Inflammatory macrophage treated with lipopolysaccharide for 4 hours (primary cell): Measurements from ENCODE around the gene PPP1R12C.
"Not testable (repeated sequence)": the region's sequence is repeated elsewhere in the genome, so short reads cannot be mapped to it uniquely, and the experiment has no call there.

ENCODE experiments used
- DNase-seq: peaks from one replicate; pipeline ENCODE4 v3.0.0-alpha.2; 2020

PPP1R12C gene

DNA sequence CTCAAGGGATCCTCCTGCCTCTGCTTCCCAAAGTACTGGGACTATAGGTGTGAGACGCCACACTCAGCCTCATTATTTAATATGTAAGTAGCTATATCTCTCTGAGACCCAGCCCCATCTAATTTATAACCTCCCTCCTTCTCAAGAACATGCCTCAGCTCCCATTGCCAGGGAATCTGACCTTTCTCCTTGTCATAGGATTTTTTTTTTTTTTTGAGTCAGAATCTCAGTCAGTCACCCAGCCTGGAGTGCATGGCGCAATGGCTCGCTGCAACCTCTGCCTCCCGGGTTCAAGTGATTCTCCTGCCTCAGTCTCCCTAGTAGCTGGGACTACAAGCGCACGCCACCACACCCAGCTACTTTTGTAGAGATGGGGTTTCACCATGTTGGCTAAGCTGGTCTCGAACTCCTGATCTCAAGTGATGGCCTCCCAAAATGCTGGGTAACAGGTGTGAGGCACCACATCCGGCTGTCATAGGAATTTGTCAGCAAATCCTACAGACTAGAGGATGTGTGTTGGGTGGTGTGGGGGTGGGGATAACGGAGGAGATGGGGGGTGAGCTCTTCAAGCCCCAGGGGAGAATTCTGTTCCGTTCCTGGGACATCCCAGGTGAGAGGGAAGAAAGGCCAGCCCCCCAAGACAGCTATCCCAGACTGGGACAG, 46.8 kb downstream of the PPP1R12C start:
- no peak for DNase-seq

GRCh38 chr19:55069865-55070197, 47.6 kb downstream of the PPP1R12C start:
- DNase-seq, result no peak

GRCh38 chr19:55068950-55069864, 48.2 kb downstream of the PPP1R12C start:
- DNase-seq, result peak; percentile 47

DNA sequence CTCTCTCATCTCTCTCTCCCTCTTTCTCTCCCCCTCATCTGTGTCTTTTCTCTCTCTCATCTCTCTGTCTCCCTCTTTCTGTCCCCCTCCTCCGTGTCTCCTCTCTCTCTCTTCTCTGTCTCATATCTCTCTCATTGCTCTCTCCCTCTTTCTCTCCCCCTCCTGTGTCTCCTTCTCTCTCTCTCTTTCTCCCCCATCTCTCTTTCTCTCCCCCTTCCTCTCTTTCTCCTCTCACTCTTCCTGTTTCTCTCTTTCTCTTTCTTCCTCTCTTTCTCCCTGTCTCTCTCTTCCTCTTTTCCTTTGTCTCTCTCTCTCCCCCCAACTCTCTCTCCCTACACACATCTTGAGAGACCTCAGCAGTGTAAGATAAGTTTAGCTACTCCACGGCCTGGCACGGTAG, 49.6 kb downstream of the PPP1R12C start:
- no peak for DNase-seq

DNA sequence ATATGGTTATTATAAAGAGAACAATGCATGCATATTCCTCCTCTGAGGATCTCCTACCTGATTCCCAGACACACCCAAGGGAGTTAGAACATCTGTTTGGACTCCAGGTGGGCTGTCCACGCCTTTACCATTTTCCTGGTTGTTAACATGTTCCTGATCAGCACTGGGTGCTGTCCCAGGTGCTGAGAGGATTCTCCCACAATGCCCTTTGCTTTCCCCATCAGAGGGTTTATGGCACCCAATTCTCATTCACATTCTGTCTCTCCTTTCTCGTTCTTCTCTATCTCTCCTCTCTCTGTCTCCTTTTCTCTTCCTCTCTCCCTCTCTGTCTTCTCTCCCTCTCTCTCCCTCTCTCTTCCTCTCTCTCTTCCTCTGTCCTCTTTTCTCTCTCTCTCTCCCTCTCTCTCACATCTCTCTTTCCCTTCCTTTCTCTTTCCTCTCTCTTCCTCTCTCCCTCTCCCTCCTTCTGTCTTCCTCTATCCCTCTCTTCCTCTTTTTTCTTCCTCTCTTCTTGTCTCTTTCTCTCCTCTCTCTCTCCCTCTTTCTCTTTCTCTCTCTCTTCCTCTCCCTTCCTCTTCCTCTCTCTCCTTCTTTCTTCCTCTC, 51.2 kb downstream of the PPP1R12C start:
- no peak for DNase-seq

DNA sequence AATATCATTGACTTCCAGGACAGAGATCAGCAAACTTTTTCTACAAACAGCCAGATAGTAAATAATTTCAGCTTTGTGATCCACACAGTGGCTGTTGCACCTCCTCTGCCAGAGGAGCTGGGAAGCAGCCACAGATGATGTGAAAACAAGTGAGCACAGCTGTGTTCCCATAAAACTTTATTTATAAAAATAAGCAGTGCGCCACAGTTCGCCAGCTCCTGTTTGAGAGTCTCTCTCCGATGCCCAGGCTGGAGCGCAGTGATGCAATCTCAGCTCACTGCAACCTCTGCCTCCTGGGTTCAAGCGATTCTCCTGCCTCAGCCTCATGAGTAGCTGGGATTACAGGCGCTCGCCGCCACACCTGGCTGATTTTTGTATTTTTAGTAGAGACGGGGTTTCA, 51.9 kb downstream of the PPP1R12C start:
- not testable (repeated sequence) for DNase-seq

DNA sequence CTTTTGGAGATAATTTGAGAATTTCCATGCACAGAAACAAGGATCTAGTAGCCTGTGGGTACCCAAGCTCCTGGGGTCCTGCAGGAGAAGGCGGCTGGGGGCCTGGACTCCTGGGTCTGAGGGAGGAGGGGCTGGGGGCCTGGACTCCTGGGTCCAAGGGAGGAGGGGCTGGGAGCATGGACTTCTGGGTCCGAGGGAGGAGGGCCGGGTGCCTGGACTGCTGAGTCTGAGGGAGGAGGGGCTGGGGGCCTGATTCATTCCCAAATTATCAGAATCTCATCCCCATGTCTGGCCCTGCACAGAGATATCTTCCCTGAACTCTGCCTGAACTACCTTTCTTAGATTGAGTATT, 54.0 kb downstream of the PPP1R12C start:
- DNase-seq, result no peak

DNA sequence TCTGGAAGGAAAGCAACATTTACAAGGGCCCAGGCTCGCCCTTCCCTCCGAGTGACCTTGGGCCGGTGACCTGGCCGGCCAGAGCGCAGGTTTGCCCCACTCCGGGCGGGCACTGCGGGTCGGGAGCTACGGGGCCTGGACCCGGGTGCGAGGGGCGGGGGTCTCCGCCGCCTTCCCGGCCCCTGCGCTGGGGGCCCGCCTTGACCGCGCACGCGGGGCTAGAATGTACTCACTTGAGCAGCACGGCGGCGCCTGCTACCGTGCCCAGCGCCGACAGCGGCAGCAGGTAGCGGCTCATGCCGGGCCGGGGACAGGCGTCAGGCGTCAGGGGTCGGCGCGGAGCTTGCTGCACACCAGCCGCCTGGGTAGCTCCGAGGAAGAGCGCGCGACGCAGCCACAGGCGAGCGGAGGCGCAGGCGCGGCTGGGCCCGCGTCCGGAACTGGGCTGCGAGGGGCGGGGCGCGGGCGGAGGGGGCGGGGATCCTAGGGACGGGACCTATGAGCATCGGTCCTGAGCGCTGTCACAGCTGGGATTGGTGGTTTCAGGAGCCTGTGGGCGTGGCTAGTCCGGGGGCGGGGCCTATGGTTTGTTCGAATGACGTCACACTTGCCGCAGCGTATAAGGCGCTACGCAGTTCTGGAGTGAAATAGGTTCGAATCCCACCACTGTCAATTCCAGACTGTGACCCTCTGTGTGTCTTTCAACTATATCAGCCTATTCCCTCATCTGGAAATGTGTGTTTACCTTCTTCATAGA, 54.5 kb downstream of the PPP1R12C start, which contains the start of gene RDH13:
RDH13 (minus strand) TSS at position 414 of the 757 bp plus-strand sequence; CDS start at position 298, 116 bp downstream.
- peak; percentile 98 for DNase-seq

DNA sequence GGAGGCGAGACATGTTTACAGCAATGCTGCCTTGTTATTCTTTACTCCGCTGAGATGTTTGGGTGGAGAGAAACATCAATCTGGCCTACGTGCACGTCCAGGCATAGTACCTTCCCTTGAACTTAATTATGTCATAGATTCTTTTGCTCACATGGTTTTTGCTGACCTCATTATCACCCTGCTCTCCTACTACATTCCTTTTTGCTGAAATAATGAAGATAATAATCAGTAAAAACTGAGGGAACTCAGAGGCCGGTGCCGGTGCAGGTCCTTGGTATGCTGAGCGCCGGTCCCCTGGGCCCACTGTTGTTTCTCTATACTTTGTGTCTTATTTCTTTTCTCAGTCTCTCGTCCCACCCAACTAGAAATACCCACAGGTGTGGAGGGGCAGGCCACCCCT, 57.1 kb downstream of the PPP1R12C start:
- DNase-seq, result not testable (repeated sequence)

- DNase-seq, result peak; percentile 24
Observed at GRCh38 chr19:55058781-55059610, 58.4 kb downstream of the PPP1R12C start.

- DNase-seq, result no peak
Observed at GRCh38 chr19:55056827-55057226, 60.6 kb downstream of the PPP1R12C start.

- no peak for DNase-seq
Observed at GRCh38 chr19:55053735-55054134, 63.7 kb downstream of the PPP1R12C start.

DNA sequence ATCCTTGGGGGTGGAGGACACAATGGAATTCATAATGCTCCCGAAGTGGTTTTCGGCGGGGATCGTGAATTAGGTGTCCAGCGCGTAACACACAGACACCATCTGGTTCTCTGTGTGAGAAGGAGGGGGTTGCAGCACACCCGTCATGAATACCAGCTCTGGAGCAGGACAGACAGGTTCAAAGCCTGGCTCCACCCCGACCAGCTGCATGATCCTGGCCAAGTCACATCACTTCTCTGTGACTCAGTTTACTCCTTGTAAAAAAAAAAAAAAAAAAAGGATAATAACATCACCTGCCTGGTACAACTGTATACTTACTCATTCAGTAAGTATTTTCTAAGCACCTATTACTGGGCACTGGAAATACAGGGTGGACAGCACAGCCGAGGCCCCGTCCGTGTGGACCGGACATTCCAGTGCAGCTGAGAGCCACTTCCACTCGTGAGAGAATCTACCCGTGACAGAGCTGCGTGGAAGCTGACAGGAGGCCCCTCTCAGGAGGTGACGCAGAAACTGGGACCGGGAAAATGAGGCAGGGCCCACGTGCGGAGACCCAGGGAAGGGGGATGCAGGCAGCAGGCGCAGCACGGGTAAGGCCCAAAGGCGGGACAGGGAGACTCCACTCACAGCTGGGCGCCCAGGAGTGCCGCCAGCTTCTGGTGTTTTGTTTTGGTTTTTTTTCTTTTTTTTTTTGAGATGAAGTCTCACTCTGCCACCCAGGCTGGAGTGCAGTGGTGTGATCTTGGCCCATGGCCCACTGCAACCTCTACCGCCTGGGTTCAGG, 66.5 kb downstream of the PPP1R12C start:
- DNase-seq, result no peak

DNA sequence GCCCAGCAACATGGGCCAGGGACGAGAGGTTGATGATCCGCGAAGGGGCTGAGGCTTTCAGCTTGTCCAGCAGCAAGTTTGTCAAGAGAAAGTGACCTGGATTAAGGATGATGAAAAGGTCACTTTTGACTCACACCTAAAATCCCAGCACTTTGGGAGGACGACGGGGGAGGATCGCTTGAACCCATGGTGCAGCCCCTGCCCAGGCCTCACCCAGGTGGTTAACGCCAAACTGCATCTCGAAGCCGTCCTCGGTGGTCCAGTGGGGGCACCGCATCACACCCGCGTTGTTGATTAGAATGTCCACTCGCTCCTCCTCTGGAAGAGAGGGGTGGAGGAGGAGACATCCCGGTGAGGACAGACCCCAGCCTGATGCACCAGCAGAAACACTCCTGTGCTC, 69.0 kb downstream of the PPP1R12C start:
- DNase-seq, result no peak

DNA sequence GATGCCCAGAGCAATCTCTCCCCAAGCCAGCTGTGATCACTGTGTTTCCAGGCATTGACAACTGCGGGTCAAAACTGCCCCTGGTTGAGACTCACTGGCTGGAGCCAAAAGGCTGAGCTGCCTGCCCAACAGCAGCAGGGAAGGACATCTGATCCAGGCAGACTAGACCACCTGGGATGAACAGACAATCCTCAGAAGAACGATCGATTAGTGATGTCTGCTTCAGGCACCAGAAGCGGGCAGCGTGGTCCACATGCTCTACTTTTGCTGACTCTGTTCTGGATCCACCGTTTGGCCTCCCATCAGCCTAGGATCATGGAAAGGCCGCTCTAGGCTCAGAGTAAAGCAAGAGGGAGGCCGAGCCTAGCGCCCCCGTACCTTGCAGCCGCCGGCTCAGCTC, 69.5 kb downstream of the PPP1R12C start:
- DNase-seq, result no peak

DNA sequence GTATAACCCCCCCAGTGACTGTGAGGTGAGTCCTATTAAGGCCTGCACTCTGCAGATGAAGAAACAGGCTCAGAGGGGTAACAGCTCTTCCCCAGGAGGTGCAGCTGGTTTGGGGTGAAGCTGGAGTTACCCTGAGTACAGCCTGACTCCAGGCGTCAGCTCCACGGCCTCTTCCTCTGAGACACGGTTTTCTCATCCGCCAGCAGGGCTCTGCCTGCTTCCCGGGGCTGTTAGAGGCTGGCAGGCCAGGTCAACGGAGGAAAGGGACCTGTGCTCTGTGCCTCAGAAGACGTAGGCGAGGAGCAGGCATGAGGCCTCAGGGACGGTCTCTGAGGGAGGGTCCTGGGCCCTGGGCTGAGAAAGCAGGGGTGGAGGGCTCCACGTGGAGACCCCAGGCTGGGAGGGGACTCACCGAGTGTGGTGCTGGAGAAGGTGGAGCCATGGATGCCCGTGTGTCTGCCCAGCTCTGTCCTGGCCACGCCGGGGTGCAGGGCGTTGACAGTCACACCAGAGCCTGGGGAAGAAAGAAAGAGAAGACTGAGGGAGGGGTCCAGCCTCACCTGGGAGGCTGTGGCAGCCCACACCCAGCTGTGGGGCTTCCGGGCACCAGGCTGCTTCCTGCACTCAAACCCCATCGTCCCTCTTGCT, 70.3 kb downstream of the PPP1R12C start:
- no peak for DNase-seq

DNA sequence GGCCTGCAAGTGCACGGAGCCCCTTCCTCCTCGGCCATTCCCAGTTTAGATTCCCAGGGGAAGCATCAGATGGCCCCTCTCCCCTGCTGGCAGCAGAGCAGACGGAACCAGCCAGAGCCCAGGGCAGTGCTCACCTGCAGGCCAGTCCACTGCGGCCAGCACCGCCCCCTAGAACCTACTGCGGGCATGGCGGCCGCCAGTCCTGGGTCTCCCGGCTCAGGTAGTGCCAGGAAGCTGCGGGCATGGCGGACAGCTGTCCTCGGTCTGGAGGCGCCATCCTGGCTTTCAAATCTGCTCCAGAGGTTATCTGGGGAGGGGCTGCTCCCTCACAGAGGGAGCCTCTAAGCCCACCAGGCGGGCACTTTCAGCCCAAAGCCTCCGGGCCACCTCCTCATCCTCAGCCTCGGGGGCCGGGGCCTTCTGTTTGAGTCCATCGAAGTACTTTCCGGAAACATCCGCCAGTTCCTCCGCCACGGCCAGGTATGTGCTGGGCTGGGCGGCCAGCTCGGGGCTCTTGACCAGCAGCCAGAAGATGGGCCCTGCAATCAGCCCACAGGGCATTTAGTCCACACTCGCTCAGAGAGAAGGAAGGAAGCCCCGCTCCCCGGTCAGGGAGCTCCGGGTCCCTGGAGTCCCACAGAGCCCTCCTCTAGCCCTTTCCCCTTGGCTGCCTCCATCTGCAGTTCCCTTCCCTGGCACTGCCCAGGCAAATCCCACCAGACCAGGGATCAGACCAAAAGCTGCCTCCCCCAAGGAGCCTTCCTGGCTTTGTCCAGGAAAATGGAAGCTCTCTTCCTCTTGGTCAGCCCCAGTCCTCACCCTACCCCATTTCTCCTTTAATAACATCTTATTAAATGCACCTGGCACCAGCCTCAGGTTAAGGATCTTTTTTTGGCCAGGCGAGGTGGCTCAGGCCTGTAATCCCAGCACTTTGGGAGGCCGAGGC, 72.4 kb downstream of the PPP1R12C start:
- no peak for DNase-seq

DNA sequence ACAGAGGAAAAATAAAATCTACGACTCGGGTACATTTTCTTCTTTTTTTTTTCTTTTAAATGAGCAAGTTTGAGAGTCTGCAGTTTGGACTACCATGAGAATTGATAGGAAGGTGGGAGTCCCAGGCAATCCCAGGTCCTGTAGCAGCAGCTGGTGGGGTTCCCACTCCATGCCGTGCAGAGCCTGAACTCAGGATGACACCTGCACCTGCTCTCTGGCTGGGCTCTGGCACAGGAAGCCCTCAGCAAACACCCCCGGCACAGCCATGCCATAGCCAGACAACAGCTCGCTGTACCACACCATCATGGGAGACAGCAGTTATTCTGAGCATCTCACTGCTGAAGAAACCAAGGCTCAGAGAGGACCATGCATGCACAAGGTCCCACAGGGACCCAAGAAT, 73.2 kb downstream of the PPP1R12C start:
- DNase-seq, result no peak

DNA sequence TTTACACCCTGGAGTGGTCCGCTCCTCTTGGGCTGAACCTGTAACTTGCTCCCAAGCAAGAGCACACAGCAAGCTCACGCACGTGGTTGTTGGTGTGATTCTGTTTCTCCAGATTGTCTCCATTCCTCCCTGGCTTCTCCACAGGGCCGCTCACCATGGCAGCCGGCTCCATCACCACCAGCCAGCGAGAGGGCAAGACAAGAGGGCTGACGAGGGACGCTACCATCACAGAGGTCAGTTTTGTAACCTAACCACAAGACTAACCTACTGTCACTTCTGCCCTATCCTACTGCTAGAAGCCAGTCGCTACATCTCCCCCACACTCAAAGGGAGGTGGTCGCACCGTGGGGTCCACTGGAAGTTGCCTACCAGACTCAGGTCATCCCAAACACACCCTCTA, 74.7 kb downstream of the PPP1R12C start:
- no peak for DNase-seq

DNA sequence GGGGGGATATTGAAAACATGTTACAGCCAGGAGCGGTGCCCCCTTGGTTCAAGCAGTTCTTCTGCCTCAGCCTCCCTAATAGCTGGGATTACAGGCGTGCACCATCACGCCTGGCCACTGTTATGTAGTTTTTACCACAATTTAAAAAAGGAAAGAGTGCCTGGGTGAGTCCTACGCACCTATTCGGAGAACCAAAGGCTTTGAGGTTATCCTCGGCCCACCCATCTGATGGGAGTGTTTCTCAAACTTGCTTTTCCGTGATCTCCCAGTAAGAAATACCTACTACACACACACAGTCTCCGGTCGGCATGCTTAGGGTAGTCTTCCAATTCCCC, 75.1 kb downstream of the PPP1R12C start:
- no peak for DNase-seq
